Tibial nerve (tissue), 4 donors: Measurements from ENCODE around the gene SLA2. TPM values are rescaled to one million over a fixed set of nuclear protein-coding genes. Genes with fewer than 3 reads are reported as not detected.

Experiments used
- DNase-seq, 2 donors: peaks; one replicate each; pipeline ENCODE4 v3.0.0-alpha.2; 2019; ENCODE audit warnings: low spot score in 2 of 2
- H3K27ac ChIP-seq, 4 donors: fragments of 200-600 bp; sonication (generic) in 3 of 4; one replicate each; pipeline ENCODE4 v1.5.1; 2017 to 2019; ENCODE audit warnings: mild to moderate bottlenecking in 1 of 4
- H3K27me3 ChIP-seq, 2 donors: fragments of 200-600 bp; sonication (generic) in 1 of 2; one replicate each; pipeline versions ENCODE4 v1.5.1 to v1.6.0; 2017 to 2019
- H3K36me3 ChIP-seq, 3 donors: fragments of 200-600 bp; sonication (generic); one replicate each; pipeline ENCODE4 v1.5.1; 2018 to 2019
- H3K4me1 ChIP-seq, 4 donors: fragments of 200-600 bp; sonication (generic) in 3 of 4; one replicate each; pipeline ENCODE4 v1.5.1; 2017 to 2019
- H3K4me3 ChIP-seq, 4 donors: fragments of 200-600 bp; sonication (generic) in 3 of 4; one replicate each; pipeline ENCODE4 v1.5.1; 2017 to 2019; ENCODE audit warnings: mild to moderate bottlenecking in 1 of 4, moderate library complexity in 1 of 4
- H3K9me3 ChIP-seq, 4 donors: fragments of 200-600 bp; sonication (generic) in 3 of 4; one replicate each; pipeline ENCODE4 v1.5.1; 2017 to 2019
- EP300 ChIP-seq, 2 donors: sonication (generic); formaldehyde crosslinking; IDR thresholded peaks; one replicate each; pipeline ENCODE4 v1.6.1; 2017; ENCODE audit warnings: antibody characterized with exemption in 2 of 2, mild to moderate bottlenecking in 1 of 2
- POLR2A ChIP-seq, 2 donors: fragments of 450-650 bp; IDR thresholded peaks; one replicate each; pipeline ENCODE4 v1.6.1; 2017; ENCODE audit warnings: antibody characterized with exemption in 2 of 2, mild to moderate bottlenecking in 2 of 2, moderate library complexity in 2 of 2
- WGBS, 2 donors: methylation state at CpG; one replicate each; pipeline ENCODE4 v1.1.5; 2018; 5-methylcytosine and 5-hydroxymethylcytosine counted together
- total RNA-seq, 4 donors: library from RNA; depleted of rRNA; stranded (reverse); fragments of >200 nt; gene quantifications; one replicate each; pipeline ENCODE4 v1.1.0, GENCODE V29; 2016
- TF ChIP-seq, protein P1 (sequence below), 5 experiments: fragments of 200-600 bp in 3 of 5; fragments of 450-650 bp in 2 of 5; sonication (generic) in 3 of 5; IDR thresholded peaks; one replicate each; pipeline ENCODE4 v1.5.1; 2016 to 2019; ENCODE audit warnings: antibody characterized with exemption in 5 of 5, mild to moderate bottlenecking in 3 of 5, moderate library complexity in 2 of 5

SLA2 gene
- total RNA-seq, 4 donors from 2014 or later: 0.20 to 0.30 (median 0.21) TPM; not detected in 1

DNA sequence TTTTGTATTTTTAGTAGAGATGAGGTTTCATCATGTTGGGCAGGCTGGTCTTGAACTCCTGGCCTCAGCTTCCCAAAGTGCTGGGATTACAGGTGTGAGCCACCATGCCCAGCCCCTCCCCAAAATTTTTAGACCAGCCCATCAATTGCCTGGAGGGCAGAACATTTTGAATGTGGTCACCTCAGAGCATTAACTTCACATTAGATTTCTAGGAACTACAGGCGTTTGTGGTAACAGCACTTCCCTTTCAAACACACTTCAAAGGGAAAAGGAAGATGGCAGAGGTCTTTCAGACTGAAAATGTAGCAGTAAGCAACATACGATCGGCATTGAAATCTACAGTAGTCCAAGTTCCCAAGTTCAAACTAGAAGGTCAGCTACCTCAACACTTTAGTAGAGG lies 12.3 kb upstream of the SLA2 start:
- no peak overlapping the region for H3K27ac ChIP-seq
- no peaks in the 10 kb centered on the region for H3K4me1 ChIP-seq
- TF ChIP-seq, protein P1, sequence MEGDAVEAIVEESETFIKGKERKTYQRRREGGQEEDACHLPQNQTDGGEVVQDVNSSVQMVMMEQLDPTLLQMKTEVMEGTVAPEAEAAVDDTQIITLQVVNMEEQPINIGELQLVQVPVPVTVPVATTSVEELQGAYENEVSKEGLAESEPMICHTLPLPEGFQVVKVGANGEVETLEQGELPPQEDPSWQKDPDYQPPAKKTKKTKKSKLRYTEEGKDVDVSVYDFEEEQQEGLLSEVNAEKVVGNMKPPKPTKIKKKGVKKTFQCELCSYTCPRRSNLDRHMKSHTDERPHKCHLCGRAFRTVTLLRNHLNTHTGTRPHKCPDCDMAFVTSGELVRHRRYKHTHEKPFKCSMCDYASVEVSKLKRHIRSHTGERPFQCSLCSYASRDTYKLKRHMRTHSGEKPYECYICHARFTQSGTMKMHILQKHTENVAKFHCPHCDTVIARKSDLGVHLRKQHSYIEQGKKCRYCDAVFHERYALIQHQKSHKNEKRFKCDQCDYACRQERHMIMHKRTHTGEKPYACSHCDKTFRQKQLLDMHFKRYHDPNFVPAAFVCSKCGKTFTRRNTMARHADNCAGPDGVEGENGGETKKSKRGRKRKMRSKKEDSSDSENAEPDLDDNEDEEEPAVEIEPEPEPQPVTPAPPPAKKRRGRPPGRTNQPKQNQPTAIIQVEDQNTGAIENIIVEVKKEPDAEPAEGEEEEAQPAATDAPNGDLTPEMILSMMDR (IDR thresholded peaks at IDR 0.05): no peak
- no peak for TF ChIP-seq POLR2A (IDR thresholded peaks at IDR 0.05)
- no peak for TF ChIP-seq EP300 (IDR thresholded peaks at IDR 0.05)
- peaks cover 0 to 88% (median 2%) of the 10 kb centered on the region in 3 donors for H3K36me3 ChIP-seq
- H3K27me3 ChIP-seq: no peaks in the 10 kb centered on the region
- 73% methylated on average over 3 of the region's 3 CpGs for WGBS, 2 donors
- H3K4me3 ChIP-seq: no peak overlapping the region
- DNase-seq: no peak
- no peaks in the 10 kb centered on the region for H3K9me3 ChIP-seq

DNA sequence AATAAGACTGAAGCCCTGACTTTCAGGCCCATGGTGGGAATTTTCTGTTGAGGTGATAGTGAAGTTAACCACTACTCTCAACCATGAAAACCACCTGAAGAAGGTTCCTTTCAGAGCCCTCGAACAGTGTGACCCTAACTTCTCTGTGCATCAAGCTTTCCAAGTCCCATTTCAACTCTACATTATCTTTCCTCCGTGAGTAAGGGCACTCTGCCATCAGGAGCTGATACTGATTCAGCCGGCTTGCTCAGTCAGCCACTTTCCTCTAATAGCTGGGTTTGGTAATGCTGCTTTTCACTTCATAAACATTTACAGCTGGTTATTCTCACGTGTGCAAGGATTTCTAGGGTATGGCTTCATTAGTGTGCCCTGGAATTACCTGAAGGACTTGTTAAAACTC lies 10.7 kb upstream of the SLA2 start:
- Histone ChIP-seq H3K9me3 (no peaks in the 10 kb centered on the region), H3K36me3 (peaks cover 0 to 88% (median 2%) of the 10 kb centered on the region in 3 donors), H3K27me3 (no peaks in the 10 kb centered on the region), H3K4me1 (no peaks in the 10 kb centered on the region), H3K4me3 (no peak overlapping the region), H3K27ac (no peak overlapping the region)
- no peak for DNase-seq
- WGBS, 2 donors: 77 to 81% methylated on average over 4 of the region's 4 CpGs
- TF ChIP-seq, protein P1 (IDR thresholded peaks at IDR 0.05): no peak
- TF ChIP-seq EP300 (IDR thresholded peaks at IDR 0.05): no peak
- no peak for TF ChIP-seq POLR2A (IDR thresholded peaks at IDR 0.05)

DNA sequence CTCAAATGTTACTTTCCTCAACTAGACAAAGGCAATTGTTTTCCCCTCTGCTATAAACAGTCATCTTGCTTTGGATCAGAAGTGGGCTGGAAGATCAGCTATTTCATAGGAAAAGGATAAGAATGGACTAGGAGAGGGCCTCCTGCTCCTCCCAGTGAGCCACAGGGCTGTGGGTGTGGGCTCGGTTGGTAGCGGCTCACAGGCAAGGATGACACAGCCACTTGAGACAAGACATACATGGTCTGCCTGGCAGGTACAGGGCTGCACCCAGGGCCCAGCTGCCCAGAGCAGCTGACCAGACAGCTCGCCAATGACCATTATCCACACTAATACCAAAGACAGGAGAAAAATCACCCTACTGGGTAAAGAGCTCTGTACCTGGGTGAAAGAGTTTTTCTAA lies 9.0 kb upstream of the SLA2 start:
- TF ChIP-seq, protein P1 (IDR thresholded peaks at IDR 0.05): no peak
- TF ChIP-seq EP300 (IDR thresholded peaks at IDR 0.05) (no peak), POLR2A (IDR thresholded peaks at IDR 0.05) (no peak)
- WGBS, 2 donors: 94 to 97% methylated on average over 3 of the region's 3 CpGs
- DNase-seq: no peak

DNA sequence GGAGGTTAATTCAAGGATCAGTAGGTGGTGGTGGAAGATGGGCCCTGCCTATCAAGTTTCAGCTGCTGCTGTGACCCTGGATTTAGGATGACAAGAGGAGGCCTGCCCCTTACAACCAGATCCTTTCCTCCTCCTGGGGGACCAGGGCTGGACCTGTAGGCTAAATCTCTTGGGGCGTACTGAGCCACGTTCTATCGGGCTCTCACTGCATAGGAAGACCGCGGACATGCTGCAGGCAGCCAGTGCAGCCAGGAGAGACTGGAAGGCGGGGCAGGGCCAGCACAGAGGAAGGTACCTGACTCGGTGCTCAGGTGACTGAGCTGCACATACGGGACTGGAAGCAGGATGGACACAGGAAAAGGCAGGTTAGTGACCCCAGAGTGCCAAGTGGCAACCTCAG lies 8.5 kb upstream of the SLA2 start:
- H3K36me3 ChIP-seq: peaks cover 0 to 78% (median 2%) of the 10 kb centered on the region in 3 donors
- WGBS, 2 donors: 90 to 91% methylated on average over 8 of the region's 8 CpGs
- no peak for DNase-seq
- no peaks in the 10 kb centered on the region for H3K27me3 ChIP-seq
- no peaks in the 10 kb centered on the region for H3K4me1 ChIP-seq
- H3K27ac ChIP-seq: no peak overlapping the region
- TF ChIP-seq POLR2A (IDR thresholded peaks at IDR 0.05) (no peak), EP300 (IDR thresholded peaks at IDR 0.05) (no peak)
- TF ChIP-seq, protein P1 (IDR thresholded peaks at IDR 0.05): no peak
- no peak overlapping the region for H3K4me3 ChIP-seq
- no peaks in the 10 kb centered on the region for H3K9me3 ChIP-seq

More for the DNA sequence above, 9.0 kb upstream of the SLA2 start:
- H3K27me3 ChIP-seq: no peaks in the 10 kb centered on the region
- peaks cover 0 to 83% (median 2%) of the 10 kb centered on the region in 3 donors for H3K36me3 ChIP-seq
- H3K4me3 ChIP-seq: no peak overlapping the region
- no peaks in the 10 kb centered on the region for H3K9me3 ChIP-seq
- H3K27ac ChIP-seq: no peak overlapping the region
- H3K4me1 ChIP-seq: no peaks in the 10 kb centered on the region

DNA sequence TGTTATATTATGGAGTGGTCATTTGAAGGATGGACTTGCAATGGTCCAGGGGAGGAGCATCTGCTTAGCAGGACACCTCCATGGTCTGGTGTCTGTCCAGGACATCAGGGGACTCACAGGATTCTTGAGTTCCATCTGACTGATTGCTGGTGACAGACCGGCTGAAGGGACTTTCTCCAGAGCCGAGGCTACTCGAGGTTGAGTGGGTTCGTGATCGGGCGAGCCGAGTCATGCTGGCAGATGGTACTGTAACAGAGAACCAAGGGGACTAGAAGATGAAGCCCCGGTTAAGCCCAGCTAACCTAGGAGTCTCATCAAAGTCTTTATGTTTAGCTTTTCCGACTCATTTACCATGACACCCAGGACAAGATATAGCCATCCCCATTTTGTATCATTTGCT lies 7.5 kb upstream of the SLA2 start:
- H3K36me3 ChIP-seq: peaks cover 0 to 69% (median 2%) of the 10 kb centered on the region in 3 donors
- WGBS, 2 donors: 93 to 94% methylated on average over 9 of the region's 9 CpGs

More for the DNA sequence above, 7.5 kb upstream of the SLA2 start:
- Histone ChIP-seq H3K4me1 (no peaks in the 10 kb centered on the region), H3K9me3 (no peaks in the 10 kb centered on the region), H3K27ac (no peak overlapping the region), H3K27me3 (no peaks in the 10 kb centered on the region), H3K4me3 (no peak overlapping the region)
- TF ChIP-seq EP300 (IDR thresholded peaks at IDR 0.05) (no peak), POLR2A (IDR thresholded peaks at IDR 0.05) (no peak)
- TF ChIP-seq, protein P1 (IDR thresholded peaks at IDR 0.05): no peak
- DNase-seq: no peak
